NCI-H446 (cell line): ENCODE measurements around the gene CCDC158.
"Not testable (repeated sequence)": the region's sequence is repeated elsewhere in the genome, so short reads cannot be mapped to it uniquely, and the experiment has no call there.

ENCODE experiments used
- DNase-seq, 2 experiments: peaks; one replicate each; lab custom pipeline; 2025; lab: John Stamatoyannopoulos, UW

The CCDC158 gene

GRCh38 chr4:76373919-76374552 lies 46.9 kb downstream of the CCDC158 start:
- DNase-seq: no peak

GRCh38 chr4:76366737-76367136 lies 54.2 kb downstream of the CCDC158 start:
- no peak for DNase-seq

GRCh38 chr4:76365636-76366035 lies 55.3 kb downstream of the CCDC158 start:
- no peak for DNase-seq

DNA sequence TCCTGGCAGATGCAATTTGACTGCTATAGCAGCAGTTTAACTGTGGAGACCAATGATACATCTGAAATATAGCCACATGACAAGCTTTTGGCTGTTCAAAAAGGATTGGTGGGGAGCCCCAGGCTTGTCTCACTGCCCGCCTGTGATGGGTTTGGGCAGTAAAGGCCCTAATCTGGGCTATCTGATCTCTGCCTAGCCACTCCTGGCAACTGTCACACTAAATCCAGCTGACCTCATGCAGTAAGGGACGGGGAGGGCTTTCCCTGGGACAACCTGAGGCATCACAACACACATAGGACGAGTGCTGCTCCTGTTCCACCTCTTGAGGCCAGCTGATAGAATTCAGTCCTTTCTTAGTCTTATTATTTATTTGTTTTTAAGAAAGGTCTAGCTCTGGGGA lies 56.2 kb downstream of the CCDC158 start:
- DNase-seq: no peak

DNA sequence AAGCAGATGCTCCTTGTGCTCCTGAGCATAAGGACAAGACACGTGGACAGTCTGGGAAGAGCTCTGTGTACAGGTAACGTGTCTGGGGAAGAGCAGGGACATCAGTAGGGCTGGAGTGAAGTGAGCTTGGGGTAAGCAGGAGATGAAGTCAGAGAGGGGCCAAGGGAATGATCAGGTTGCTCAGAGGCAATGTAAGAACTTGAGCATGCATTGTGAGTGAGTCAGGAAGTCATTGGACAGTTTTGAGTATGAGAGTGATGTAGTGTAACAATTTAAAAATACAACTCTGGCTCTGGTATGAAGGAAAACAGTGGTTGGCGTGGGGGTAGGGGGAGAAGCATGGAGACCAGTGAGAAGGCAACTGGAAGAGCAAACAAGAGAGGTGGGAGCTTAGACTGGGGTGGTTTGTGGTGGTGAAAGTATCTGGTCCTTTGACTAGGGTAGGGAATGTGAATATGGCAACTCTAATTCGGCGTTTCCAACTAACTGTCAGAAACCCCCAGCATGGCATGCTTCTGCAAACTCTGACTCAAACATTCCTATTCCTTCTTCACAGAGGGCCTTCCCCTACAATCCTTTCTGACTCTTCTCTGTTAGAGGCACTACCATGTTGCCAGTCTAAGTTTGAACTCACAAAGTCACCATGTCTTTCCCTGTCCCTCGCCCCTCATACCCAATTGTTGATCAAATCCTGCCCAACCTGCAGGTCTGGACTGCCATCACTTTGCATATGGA lies 57.2 kb downstream of the CCDC158 start:
- no peak for DNase-seq

- no peak for DNase-seq
Observed at GRCh38 chr4:76361689-76362412, 59.1 kb downstream of the CCDC158 start.

GRCh38 chr4:76359881-76360466 lies 61.0 kb downstream of the CCDC158 start:
- not testable (repeated sequence) for DNase-seq

GRCh38 chr4:76357981-76358380 lies 63.0 kb downstream of the CCDC158 start:
- DNase-seq: no peak

- no peak for DNase-seq
Observed at GRCh38 chr4:76354517-76355473, 66.1 kb downstream of the CCDC158 start.

- DNase-seq: no peak
Observed at GRCh38 chr4:76342803-76343202, 78.1 kb downstream of the CCDC158 start.

- no peak for DNase-seq
Observed at GRCh38 chr4:76342191-76342590, 78.8 kb downstream of the CCDC158 start.

GRCh38 chr4:76341063-76341462 lies 79.9 kb downstream of the CCDC158 start:
- no peak for DNase-seq

GRCh38 chr4:76339364-76339763 lies 81.6 kb downstream of the CCDC158 start:
- DNase-seq: no peak

DNA sequence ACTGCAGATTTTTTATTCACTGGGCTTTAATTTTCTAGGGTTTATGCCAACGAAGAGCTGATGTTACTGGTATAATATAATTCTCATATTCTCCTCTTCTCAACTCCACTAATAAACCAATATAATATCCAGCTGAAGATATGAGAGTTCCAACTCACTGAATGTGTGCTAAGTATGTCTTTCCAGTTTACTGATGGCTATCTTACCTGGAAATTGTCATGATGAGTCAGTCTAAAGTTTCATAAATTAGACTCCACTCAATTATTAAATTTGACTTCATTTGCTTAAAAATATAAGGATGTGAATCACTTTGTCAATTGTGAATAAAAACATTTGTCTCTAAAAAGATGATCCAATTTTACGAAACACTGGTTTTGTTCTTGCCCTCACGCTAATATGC lies 86.1 kb downstream of the CCDC158 start:
- no peak for DNase-seq

DNA sequence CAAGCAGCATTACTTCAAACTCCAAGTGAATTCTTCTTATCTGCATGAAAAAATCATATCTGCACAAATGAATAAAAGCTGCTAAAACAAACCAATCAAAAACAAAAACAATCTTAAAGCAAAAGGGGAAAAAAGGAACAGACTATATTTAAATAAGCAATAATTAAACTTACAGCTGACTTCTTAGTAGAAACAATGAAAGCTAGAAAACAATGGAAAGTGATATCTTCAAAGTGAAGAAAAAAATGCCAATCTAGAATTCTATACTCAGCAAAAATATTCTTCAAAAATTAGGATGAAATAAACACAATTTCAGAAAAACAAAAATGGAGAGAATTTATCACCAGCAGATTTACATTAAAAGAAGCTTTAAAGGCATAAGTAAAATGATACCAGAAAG lies 94.4 kb downstream of the CCDC158 start:
- DNase-seq: no peak

DNA sequence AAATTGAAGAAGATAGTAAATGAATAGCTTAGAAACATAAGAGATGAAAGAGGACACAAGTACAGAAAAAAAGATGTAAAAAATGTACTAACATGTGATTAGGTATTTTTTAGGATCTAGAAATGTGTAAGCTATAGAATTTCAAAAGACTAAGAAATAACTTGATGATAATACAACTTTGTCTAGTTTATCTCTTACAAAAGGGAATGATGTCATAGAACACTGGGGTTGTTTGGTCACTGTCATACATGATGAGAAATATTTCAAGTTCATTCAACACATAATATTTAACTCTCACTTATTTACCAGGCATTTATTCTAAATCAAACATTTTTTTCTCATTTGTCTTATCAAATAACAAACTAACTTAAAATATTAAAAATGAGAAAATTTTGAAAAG lies 95.9 kb downstream of the CCDC158 start:
- no peak for DNase-seq

DNA sequence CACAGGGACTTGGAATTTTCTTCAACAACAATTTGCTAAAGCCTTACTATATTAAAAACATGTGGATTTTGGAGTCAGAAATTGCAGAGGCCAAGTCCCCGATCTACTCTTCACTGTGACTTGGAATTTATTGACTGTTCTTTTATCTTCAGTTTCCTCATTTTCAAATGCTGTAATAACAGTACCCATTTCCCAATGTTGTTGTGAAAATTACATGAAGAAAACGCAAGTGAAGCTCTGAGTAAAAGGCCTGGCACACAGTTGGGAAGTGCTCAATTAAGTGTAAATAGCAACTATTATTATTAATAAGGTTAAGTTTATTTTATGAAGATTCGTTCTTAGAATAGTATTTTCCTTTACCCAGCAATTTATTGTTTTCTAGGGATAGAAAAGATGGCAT lies 98.7 kb downstream of the CCDC158 start:
- DNase-seq: no peak

GRCh38 chr4:76316131-76316530 lies 104.8 kb downstream of the CCDC158 start:
- no peak for DNase-seq

DNA sequence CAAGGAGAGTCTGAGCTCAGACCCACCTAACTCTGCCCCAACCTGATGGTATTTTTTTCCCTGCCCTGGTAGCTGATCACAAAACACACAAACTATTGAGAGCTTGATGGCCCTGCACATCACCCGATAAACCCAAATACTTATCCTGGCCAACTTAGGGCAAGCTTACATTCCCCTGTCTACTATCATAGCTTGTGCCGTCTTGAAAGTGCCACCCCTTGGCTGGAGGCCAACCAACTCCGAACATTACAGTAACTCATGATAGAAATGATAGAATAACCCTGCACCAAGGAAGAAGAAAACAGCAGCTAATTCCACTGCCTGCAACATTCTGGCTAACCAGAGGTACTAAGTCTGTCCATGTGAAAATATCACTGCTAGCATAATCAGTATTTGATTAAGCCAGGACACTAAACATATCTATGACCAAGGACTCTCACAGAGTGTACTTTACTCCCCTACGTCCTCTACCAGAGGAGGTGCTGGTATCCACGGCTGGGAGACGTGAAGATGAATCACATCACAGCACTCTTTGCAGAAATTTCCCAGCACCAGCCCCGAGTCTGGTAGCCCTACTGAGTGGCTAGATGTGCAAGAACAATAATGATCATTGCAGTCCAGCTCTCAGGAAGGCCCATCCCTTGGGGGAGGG lies 105.5 kb downstream of the CCDC158 start:
- DNase-seq: no peak

- no peak for DNase-seq
Observed at GRCh38 chr4:76313547-76313946, 107.4 kb downstream of the CCDC158 start.

DNA sequence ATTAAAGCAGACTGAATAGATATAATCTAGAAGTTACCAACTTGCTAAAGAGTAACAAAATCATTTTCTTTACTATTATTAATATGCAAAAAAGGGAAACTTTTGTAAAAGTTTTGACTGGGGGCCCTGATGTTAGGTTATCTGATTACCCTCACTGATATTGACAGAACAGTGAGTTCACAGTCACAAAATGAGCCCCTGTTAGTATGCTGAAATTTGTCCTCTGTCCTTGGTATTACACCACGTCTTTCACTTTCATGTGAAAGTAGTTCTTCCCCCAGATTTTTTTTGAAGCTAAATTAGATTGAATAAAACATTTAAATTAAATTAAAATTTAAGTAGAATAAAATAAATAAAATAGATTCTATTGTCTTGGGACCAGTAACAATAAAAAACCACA lies 108.5 kb downstream of the CCDC158 start:
- DNase-seq: no peak
